GM12878 (cell line): ENCODE measurements around the gene KRT24. TPM values are rescaled to one million over a fixed set of nuclear protein-coding genes. Genes with fewer than 3 reads are reported as not detected.
"Not testable (repeated sequence)": the region's sequence is repeated elsewhere in the genome, so short reads cannot be mapped to it uniquely, and the experiment has no call there.

ENCODE experiments used
- ATAC-seq: fragments of 200-7000 bp; cut with Tn5 transposase; 3 replicates; pipeline ENCODE4 v1.9.1; 2020; ENCODE audit warnings: mild to moderate bottlenecking, moderate library complexity
- BruUV-seq: library from RNA; stranded (reverse); fragments of 400-500 nt; replicated peaks from 2 replicates; lab custom pipeline; 2021; lab: Mats Ljungman, UMichigan
- CTCF ChIA-PET: fragments of 300-600 bp; sonication (Branson Sonifier 250); formaldehyde crosslinking; extraction: SDS; loops from one replicate; lab custom pipeline; 2021; ENCODE audit warnings: inconsistent platforms; lab: Yijun Ruan, JAX
- POLR2A ChIA-PET: fragments of 350-600 bp; formaldehyde crosslinking; extraction: SDS; loops from one replicate; lab custom pipeline; 2021; ENCODE audit warnings: inconsistent platforms; lab: Charles Lee
- RAD21 ChIA-PET: fragments of 300-600 bp; sonication (Branson Sonifier 250); formaldehyde crosslinking; loops from one replicate; lab custom pipeline; 2023; ENCODE audit warnings: antibody characterized with exemption; ENCODE audit not compliant: unreplicated experiment; lab: Charles Lee
- SMC1A ChIA-PET: fragments of 300-600 bp; sonication (Branson Sonifier 250); formaldehyde crosslinking; loops from one replicate; lab custom pipeline; 2023; ENCODE audit not compliant: unreplicated experiment, uncharacterized antibody; lab: Charles Lee
- DNase-seq: peaks from one replicate; pipeline ENCODE4 v3.0.0-alpha.2; 2011; ENCODE audit warnings: low read depth, low spot score
- FAIRE-seq: peaks from 3 replicates; lab custom pipeline; 2011; peaks lifted over from hg19 to GRCh38; lab: Jason Lieb, UNC
- H2AFZ ChIP-seq: 2 replicates; pipeline ENCODE4 v1.6.0; 2011; ENCODE audit warnings: low read depth, low read length, control low read depth; ENCODE audit not compliant: control insufficient read depth
- H3K27ac ChIP-seq: 2 replicates; pipeline ENCODE4 v1.5.1; 2011; ENCODE audit warnings: control low read depth; ENCODE audit not compliant: control insufficient read depth, insufficient read depth
- H3K27me3 ChIP-seq, 2 experiments: replicated peaks in 1 of 2; 2 replicates each; pipeline versions ENCODE4 v1.6.0 to v1.6.1; 2011; ENCODE audit warnings: low read length in 1 of 2; ENCODE audit not compliant: control insufficient read depth in 2 of 2, insufficient read depth in 2 of 2
- H3K36me3 ChIP-seq, 2 experiments: 2 replicates each; pipeline ENCODE4 v1.5.1; 2011; ENCODE audit warnings: low read length in 1 of 2; ENCODE audit not compliant: control insufficient read depth in 2 of 2, insufficient read depth in 2 of 2
- H3K4me1 ChIP-seq: 2 replicates; pipeline ENCODE4 v1.6.1; 2011; ENCODE audit warnings: mild to moderate bottlenecking, low read length, moderate library complexity, mixed read lengths; ENCODE audit not compliant: control insufficient read depth, insufficient read depth
- H3K4me2 ChIP-seq: 2 replicates; pipeline ENCODE4 v1.6.0; 2011; ENCODE audit warnings: control low read depth; ENCODE audit not compliant: control insufficient read depth, insufficient read depth
- H3K4me3 ChIP-seq: fragments of 200-600 bp; sonication (generic); 2 replicates; pipeline ENCODE4 v1.5.1; 2016
- H3K79me2 ChIP-seq: 2 replicates; pipeline ENCODE4 v1.6.0; 2011; ENCODE audit warnings: low read length; ENCODE audit not compliant: control insufficient read depth, insufficient read depth
- H3K9ac ChIP-seq: 2 replicates; pipeline ENCODE4 v1.8.0; 2011; ENCODE audit warnings: low read length, control low read depth, mixed read lengths; ENCODE audit not compliant: control insufficient read depth, insufficient read depth
- H3K9me3 ChIP-seq: replicated peaks from 3 replicates; pipeline ENCODE4 v1.5.1; 2011; ENCODE audit warnings: mild to moderate bottlenecking, low read length; ENCODE audit not compliant: control insufficient read depth, insufficient read depth
- H4K20me1 ChIP-seq: 2 replicates; pipeline ENCODE4 v1.6.0; 2011; ENCODE audit not compliant: control insufficient read depth, insufficient read depth
- ASH2L ChIP-seq: fragments of 300-600, 200-600 bp; sonication (generic); IDR thresholded peaks from 2 replicates; pipeline ENCODE4 v1.6.1; 2017; ENCODE audit warnings: low read depth, mild to moderate bottlenecking, borderline replicate concordance
- BCL3 ChIP-seq: IDR thresholded peaks from 2 replicates; pipeline ENCODE4 v1.6.1; 2011; ENCODE audit warnings: borderline replicate concordance, low read depth, mild to moderate bottlenecking, moderate library complexity, low read length; ENCODE audit not compliant: insufficient read depth, poor library complexity, severe bottlenecking
- FOXM1 ChIP-seq: IDR thresholded peaks from 2 replicates; pipeline ENCODE4 v1.6.1; 2012; ENCODE audit warnings: low read depth, mild to moderate bottlenecking, inconsistent platforms, low read length, moderate library complexity
- IRF5 ChIP-seq: fragments of 450-650 bp; IDR thresholded peaks from 2 replicates; pipeline ENCODE4 v1.6.1; 2017; ENCODE audit warnings: borderline replicate concordance
- MXI1 ChIP-seq: fragments of 150-350 bp; IDR thresholded peaks from 2 replicates; pipeline ENCODE4 v1.6.1; 2011; ENCODE audit warnings: low read depth, mild to moderate bottlenecking, inconsistent platforms, low read length, improper control_type of control experiment
- NFIC ChIP-seq: IDR thresholded peaks from 2 replicates; pipeline ENCODE4 v1.6.1; 2012; ENCODE audit warnings: low read depth, mild to moderate bottlenecking, inconsistent platforms, low read length, moderate library complexity
- POLR2AphosphoS5 ChIP-seq: IDR thresholded peaks from 2 replicates; pipeline ENCODE4 v1.6.1; 2011; ENCODE audit warnings: mild to moderate bottlenecking, low read length, inconsistent platforms
- SREBF1 ChIP-seq: IDR thresholded peaks from 2 replicates; pipeline ENCODE4 v1.6.1; 2012; ENCODE audit warnings: mild to moderate bottlenecking, low read length
- SREBF2 ChIP-seq: IDR thresholded peaks from 2 replicates; pipeline ENCODE4 v1.6.1; 2012; ENCODE audit warnings: mild to moderate bottlenecking, low read length
- SUPT20H ChIP-seq: IDR thresholded peaks from 2 replicates; pipeline ENCODE4 v1.6.1; 2011; ENCODE audit warnings: low read depth, mild to moderate bottlenecking, low read length, moderate library complexity, borderline replicate concordance; ENCODE audit not compliant: control insufficient read depth
- TBL1XR1 ChIP-seq: IDR thresholded peaks from 2 replicates; pipeline ENCODE4 v1.6.1; 2012; ENCODE audit warnings: low read depth, low read length, improper control_type of control experiment
- WGBS: methylation state at CpG from one replicate; pipeline ENCODE4 v1.1.6; 2016; ENCODE audit warnings: low lambda C conversion rate; ENCODE audit not compliant: insufficient replicate concordance, insufficient coverage; ENCODE audit errors: missing lambda C conversion rate; 5-methylcytosine and 5-hydroxymethylcytosine counted together
- in situ Hi-C: fragments of 300-500 bp; cut with MboI; formaldehyde crosslinking; loops from 9 replicates; pipeline ENCODE4 v1.14.3; 2018; ENCODE audit warnings: mixed read lengths
- intact Hi-C: fragments of 100-400 bp; cut with micrococcal nuclease; formaldehyde crosslinking; loops from one replicate; pipeline ENCODE4 v1.14.2; 2022; ENCODE audit not compliant: unreplicated experiment
- polyA plus RNA-seq, 11 experiments: library from polyadenylated mRNA; depleted of rRNA in 4 of 11; unstranded in 6 of 11; stranded (reverse) in 5 of 11; fragments of >200 nt; fragmentation: Nextera tagmentation in 4 of 11; fragmentation: Illumina TruSeq in 1 of 11; extraction: Ambion mirVana in 4 of 11; extraction: Trizol in 1 of 11; gene quantifications; 1 replicate in 1 of 11; 2 replicates in 10 of 11; pipeline versions ENCODE4 v1.2.1 to v1.2.3, GENCODE V29; 2011 to 2016; ENCODE audit warnings: inconsistent platforms in 2 of 11, missing spikeins in 2 of 11, low read depth in 1 of 11
- total RNA-seq, 4 experiments: library from RNA; depleted of rRNA in 3 of 4; stranded (reverse); fragments of >200 nt in 3 of 4; fragmentation: Illumina TruSeq in 1 of 4; extraction: Trizol in 1 of 4; gene quantifications; 2 replicates each; pipeline versions ENCODE4 v1.2.1 to v1.2.3, GENCODE V29; 2013 to 2021

The KRT24 gene
- total and polyA plus RNA-seq, 10 of the 15 experiments (the other 5 are each of a cell fraction or from before 2014, with no cell fraction given) = not detected

- TF ChIP-seq IRF5 = no peak
These were observed 46.8 kb upstream of the KRT24 start (continued) for GRCh38 chr17:40750391-40750790.

GRCh38 chr17:40748666-40749065 lies 45.1 kb upstream of the KRT24 start:
- BruUV-seq, H2AFZ ChIP-seq, H3K4me2 ChIP-seq, H3K27me3 ChIP-seq, in situ Hi-C loops, intact Hi-C loops, FAIRE-seq, H4K20me1 ChIP-seq, DNase-seq, H3K9me3 ChIP-seq, RAD21 ChIA-PET, POLR2A ChIA-PET, H3K27ac ChIP-seq, H3K4me1 ChIP-seq, H3K9ac ChIP-seq, ATAC-seq, H3K4me3 ChIP-seq, H3K79me2 ChIP-seq, H3K36me3 ChIP-seq: not testable (repeated sequence)
- 6% methylated on average over 1 of the region's 1 CpG for WGBS
- ChIA-PET CTCF (interaction anchor here (1.7 kb wide), 1 partner anchor 14 kb away, joined by 3 read pairs; no protein-coding TSS in a partner anchor), SMC1A (interaction anchor here (1.2 kb wide), 1 partner anchor 12 kb away, joined by 3 read pairs; no protein-coding TSS in a partner anchor)

- ChIA-PET POLR2A (no interaction called here), SMC1A (interaction anchor here (1.1 to 1.5 kb wide), 2 partner anchors 55 to 114 kb away, joined by 3 to 5 read pairs; no protein-coding TSS in a partner anchor), CTCF (interaction anchor here (1.2 kb wide), 1 partner anchor 11 kb away, joined by 3 read pairs; no protein-coding TSS in a partner anchor), RAD21 (no interaction called here)
- Histone ChIP-seq H3K79me2 (no peaks in the 10 kb centered on the region), H2AFZ (no peak overlapping the region), H3K4me3 (no peak overlapping the region), H3K27me3 (peaks cover 0 to 3% of the 10 kb centered on the region in 2 experiments; a peak in 1 of 4 replicates), H4K20me1 (no peaks in the 10 kb centered on the region), H3K4me1 (no peaks in the 10 kb centered on the region), H3K36me3 (no peaks in the 10 kb centered on the region), H3K9me3 (no peaks in the 10 kb centered on the region; the same call in 2 of the 3 replicates), H3K9ac (no peak overlapping the region), H3K4me2 (no peak overlapping the region), H3K27ac (no peak overlapping the region)
- no peak for FAIRE-seq
- in situ Hi-C loops = no loop called here
- intact Hi-C loops = no loop called here
- 4% methylated on average over 4 of the region's 4 CpGs for WGBS
- no peak for DNase-seq
- ATAC-seq = no peak
- BruUV-seq = no TSS peak
- TF ChIP-seq NFIC (no peak), BCL3 (no peak), ASH2L (no peak), FOXM1 (no peak), MXI1 (no peak), SUPT20H (no peak), POLR2AphosphoS5 (no peak), SREBF2 (no peak), TBL1XR1 (no peak), SREBF1 (no peak)
These were observed 35.0 kb upstream of the KRT24 start for GRCh38 chr17:40738553-40738952.
